SH-SY5Y (cell line): ENCODE data around the gene HAVCR2.

Experiments used
- GATA2 ChIP-seq: IDR thresholded peaks from 2 replicates; pipeline ENCODE4 v1.6.1; 2011; ENCODE audit warnings: mild to moderate bottlenecking, low read depth, low read length
- GATA3 ChIP-seq: IDR thresholded peaks from 2 replicates; pipeline ENCODE4 v1.6.1; 2011; ENCODE audit warnings: low read depth, mild to moderate bottlenecking, low read length, moderate library complexity

HAVCR2 gene

DNA sequence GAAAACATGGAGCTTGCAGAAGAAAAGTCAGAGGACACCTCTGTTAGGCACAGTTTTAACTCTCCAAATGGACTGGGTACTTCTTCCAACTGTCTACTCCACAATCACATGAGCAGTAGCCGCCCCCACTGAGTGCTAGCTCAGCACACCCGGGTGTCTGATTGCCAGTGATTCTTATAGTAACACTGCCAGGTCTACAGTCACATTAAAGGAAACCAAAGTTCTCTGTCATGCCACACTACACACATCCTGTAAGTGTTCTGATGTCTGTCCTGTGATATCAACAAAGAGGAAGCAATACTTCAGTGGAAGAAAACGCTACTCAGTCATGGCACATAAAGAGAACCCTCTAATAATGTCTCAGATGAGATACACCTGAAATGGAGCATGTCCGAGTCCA, at the start of gene HAVCR2:
TSS of gene HAVCR2 (minus strand) at position 69 of the 400 bp plus-strand sequence. CDS start at position 8, 61 bp downstream.
- TF ChIP-seq GATA3 (no peak), GATA2 (no peak)

DNA sequence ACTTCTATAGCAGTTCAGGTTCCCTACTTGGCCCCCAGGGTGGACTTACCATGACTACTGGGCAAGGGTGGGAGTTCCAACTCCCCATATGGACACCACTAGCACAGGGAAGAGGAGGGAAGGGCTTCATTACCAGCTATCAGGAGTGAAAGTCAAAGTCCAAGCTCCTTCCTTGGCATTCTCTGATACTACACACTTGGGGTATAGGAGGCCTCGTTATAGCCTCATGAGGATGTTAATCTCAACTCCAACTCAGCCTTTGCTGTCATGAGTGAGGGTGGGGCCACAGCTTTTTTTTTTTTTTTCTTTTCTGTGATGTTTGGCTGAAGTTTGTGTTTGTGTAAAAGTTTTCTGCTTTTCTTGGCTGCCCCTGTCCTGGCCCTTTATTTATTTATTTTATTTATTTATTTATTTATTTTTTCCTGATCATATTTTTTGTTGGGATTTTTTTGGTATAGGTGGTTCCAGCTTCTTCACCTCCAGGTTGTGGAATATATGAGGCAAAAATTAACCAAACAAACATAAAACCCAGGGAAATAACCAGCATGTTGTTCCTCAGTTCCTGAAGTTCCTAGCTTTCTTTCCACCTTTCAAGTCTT, 48.5 kb upstream of the HAVCR2 start:
- TF ChIP-seq GATA2: no peak
- TF ChIP-seq GATA3: no peak

DNA sequence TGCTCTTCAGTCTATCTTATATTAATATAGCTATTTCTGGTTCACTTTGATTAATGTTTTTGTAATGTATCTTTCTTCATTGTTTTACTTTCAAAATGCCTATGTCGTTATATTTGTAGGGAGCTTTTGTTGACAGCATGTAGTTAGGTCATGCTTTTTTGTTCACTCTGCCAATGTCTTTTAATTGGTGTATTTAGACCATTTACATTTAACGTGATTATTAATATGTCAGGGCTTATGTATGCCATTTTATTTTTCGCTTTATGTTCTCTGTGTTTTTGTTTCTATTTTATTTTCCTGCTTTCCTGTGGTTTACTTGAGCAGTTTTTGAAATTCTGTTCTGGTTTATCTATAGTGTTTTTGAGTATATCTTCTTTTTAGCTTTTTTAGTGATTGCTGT, 46.5 kb upstream of the HAVCR2 start:
- TF ChIP-seq GATA3: no peak
- no peak for TF ChIP-seq GATA2

DNA sequence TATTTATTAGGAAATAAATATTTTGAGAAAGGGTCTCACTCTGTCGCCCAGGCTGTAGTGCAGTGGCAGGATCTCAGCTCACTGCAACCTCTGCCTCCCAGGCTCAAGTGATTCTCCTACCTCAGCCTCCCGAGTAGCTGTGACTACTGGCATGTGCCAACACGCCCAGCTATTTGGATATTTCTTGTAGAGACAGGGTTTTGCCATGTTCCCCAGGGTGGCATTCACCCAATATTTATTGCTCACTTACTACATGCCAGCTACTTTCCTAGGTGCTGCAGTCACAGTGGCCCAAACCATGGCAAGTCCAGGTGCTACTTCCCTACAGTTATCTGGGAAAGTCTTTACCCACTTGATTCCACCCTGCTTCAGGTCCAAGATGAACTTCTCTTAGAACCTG, 42.2 kb upstream of the HAVCR2 start:
- no peak for TF ChIP-seq GATA2
- TF ChIP-seq GATA3: no peak

DNA sequence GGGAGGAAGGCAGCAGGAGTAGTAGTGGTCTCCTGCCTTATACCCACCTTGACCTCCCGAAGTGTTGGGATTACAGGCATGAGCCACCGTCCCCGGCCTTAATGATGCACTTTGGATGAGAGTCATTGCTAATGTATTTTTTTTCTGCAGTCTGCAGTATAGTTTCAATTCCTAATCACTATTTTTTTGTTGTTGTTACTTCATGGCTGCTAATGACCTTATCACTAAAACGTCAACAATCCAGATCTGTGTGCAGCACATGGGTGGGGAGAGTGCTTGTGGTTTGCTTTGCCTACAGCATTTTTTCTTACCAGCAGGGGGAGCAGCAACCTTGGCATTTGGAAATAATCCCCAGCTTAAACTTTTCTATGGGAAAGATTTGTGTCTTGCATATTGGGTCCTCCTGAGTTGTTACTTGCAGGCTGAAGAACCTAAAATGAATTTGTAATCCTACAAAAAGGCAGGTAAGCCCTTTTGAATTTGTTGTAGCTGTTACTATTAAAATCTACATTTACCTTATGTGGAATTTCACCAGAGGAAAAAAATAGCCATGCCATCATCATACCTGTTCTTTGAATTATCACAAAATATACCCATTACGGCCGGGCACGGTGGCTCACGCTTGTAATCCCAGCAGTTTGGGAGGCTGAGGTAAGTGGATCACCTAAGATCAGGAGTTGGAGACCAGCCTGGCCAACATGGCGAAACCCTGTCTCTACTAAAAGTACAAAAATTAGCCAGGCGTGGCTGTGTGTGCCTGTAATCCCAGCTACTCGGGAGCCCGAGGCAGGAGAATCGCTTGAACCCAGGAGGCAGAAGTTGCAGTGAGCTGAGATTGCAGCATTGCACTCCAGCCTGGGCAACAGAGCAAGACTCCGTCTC, 40.1 kb upstream of the HAVCR2 start:
- TF ChIP-seq GATA3 (no peak), GATA2 (no peak)

DNA sequence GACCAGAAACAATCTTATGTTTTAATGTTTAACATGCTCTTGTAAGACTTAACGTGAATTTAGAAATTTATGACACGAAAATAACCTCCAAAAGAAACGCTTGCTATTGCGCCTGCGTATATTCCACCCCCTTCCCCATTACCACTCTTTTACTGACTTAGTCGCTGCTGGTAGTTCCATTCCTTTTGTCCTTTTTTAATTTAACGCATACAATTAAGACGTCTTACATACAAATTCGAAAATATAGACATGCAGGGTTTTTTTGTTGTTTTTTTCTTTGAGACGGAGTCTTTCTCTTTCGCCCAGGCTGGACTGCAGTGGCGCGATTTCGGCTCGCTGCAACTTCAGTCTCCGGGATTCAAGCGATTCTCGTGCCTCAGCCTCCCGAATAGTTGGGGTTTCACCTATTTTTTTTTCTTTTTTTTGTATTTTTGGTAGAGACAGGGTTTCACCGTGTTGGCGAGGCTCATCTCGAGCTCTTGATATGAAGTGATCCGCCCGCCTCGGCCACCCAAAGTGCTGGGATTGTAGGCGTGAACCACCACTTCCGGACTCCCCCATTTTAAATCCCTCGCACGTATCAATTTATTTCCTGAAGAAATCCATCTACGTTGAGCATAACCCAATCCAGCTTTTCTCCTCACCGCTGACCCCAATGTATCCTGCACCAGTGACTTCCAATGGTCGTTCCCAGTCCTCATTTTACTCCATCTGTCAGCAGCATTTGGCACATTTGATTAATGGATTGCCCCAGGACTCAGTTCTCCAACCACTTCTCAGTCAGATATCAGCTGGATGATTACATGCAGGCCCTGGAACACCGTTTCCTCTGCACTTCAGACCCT, 34.5 kb upstream of the HAVCR2 start:
- TF ChIP-seq GATA2 (no peak), GATA3 (no peak)

DNA sequence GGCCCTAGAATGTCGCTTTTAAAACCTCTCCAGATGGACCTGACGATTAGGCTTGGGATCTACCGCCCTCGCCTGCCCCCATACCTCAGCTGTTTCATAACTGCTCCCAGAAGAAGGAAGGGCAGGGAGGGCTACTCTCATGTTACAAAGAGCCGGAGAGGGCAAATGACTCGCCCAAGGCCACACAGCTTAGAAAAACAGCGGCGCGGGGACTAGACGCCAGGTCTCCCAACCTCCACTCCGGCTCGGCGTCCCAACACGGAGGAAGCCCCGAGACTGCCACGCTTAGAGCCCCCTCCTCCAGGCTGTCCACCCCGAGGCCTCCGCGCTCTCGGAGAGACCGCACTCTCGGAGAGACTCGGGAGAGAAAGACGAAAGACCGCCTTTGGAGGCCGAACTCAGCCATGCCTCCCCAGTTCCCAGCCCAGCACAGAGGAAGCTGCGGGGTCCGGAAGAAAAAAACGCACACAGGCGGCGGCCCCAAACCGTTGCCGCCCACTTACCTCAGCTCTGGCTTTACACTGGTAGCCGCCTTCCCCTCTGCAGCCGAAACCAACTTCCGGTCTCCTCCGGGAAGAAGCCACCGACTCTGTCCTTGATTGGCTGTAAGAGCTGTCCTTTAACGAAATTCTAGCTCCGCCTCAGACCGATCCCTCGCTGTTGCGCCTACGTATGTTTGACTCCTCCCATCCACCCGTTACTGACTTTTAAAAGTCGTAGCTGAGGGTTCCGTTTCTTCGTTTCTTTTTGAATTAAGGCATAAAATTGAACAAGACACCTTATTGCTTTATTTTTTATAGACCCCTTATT, 33.7 kb upstream of the HAVCR2 start, which contains the start of gene MED7:
TSS of gene MED7 (minus strand) at position 549 of the 810 bp plus-strand sequence. CDS start 3,434 bp downstream, outside the sequence.
- no peak for TF ChIP-seq GATA2

DNA sequence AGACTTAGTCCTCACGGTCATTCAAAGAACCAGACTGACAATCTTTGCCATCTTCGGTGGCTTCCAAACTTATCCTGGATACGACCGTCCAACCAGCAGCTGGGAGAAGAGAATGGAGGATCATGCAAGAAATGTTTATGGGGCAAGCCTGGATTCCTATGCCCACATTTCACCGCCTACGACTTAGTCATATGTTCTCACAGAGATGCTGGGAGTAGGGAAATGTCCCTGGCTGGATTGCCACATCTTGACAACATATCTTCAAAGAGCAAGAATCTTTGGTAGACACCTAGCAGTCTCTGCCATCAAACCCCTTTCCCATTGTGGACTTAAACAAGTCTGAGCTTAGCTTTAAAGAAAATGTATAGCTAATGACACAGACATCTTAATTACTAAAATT, 28.8 kb upstream of the HAVCR2 start:
- TF ChIP-seq GATA3 (no peak), GATA2 (no peak)

DNA sequence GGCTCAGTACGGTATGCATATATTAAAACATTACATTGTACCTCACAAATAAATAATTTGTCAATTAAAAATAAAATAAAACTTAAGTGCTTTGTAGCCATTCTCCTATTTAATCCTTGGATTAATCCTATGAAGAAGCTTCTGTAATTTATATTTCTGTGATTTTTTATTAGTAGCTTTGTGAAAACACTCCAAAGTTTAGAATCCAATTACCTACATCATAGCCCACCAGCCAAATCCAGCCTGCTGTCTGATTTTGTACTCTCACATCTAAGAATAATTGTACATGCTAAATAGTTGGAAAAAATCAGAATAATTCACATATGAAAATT, 23.4 kb upstream of the HAVCR2 start:
- TF ChIP-seq GATA2: no peak
- no peak for TF ChIP-seq GATA3

DNA sequence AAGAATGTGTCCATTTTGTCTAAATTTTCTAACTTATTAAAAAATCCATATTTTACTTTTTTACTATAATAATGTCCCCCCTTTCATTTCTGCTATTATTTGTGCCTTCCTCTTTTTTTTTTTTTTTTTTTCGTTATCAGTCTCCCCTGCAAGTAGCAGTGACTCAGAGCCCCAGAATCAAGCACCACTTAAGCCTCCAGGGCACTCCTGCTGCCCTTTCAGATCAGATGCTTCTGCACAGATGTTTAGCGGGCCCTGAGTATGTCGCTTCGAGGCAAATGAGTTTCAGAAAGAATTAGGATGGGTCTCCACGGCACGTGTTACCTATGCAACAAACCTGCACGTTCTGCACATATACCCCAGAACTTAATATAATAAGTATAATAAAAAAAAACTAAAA, 22.1 kb upstream of the HAVCR2 start:
- TF ChIP-seq GATA3 (no peak), GATA2 (peak; percentile 47; the same call in 1 of the 2 replicates)

DNA sequence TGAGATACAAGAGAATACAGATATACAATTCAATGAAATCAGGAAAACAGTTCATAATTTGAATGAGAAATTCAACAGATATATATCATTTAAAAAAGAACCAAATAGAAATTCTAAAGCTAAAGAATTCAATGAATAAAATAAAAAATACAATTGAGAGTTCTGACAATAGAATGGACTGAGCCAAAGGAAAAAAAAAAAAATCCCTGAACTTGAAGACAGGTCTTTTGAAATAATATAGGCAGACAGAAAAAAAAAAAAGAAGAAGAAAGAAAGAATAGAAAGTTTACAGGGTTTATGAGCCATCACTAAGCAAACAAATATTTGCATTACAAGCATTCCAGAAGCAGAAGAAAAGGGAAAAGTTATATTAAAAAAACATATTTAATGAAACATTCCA, 12.9 kb upstream of the HAVCR2 start:
- TF ChIP-seq GATA2: no peak
- TF ChIP-seq GATA3: no peak

DNA sequence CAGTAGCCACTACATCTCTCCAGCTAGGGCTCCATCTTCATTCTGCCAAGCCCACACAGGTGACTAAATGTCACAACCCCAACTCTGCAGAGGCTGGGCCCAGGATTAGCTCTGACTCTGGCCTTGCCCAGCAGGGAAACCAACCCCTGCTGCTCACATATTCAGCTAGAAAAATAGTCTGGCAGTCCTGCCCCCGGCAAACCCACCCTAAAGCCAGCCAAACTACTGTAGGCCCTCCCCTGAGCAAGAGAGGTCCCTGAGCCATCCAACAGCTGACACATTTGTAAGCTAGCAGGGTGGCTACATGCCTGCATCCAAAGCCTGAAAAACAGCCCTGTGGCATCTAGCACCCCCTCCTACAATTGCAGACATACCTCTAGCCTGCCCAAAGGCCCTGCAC, 11.3 kb upstream of the HAVCR2 start:
- TF ChIP-seq GATA3 (no peak), GATA2 (no peak)

DNA sequence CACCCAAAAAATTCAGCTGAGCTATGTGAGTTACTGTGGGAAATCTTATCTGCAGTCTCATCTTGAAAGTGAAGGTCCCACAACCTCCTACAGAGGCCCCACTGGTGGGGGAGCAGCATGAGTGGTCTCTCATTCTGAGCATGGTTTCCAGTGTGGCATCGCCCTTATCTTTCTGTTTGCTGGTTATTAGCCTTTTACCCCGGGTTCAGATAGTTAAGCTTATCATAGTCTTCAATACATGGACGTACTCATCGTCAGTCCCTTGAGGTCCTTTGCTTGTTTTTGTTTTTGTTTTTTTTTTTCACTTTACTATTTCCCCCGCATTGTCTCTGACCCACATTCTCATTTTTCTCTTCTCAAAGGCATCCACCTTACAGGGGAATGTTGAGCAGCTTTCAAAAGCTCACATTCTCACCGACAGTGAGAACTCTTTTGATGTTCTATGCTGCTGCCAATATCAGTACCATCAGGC, 7.7 kb upstream of the HAVCR2 start:
- TF ChIP-seq GATA2 (no peak), GATA3 (no peak)
